DOHH2 (cell line): ENCODE measurements around the gene PIP4K2A.

Experiments used
- H3F3A ChIP-seq: fragments of 200-600 bp; sonication (generic), shearing (Covaris generic); 2 replicates; pipeline ENCODE4 v1.6.0; 2016; ENCODE audit warnings: antibody characterized with exemption, mild to moderate bottlenecking; ENCODE audit not compliant: control insufficient read depth, insufficient read depth
- H3K27ac ChIP-seq: fragments of 200-600 bp; sonication (generic); 2 replicates; pipeline ENCODE4 v1.5.1; 2014; ENCODE audit warnings: low read depth, mild to moderate bottlenecking, low read length, moderate library complexity
- H3K27me3 ChIP-seq: fragments of 200-600 bp; sonication (generic); 2 replicates; pipeline ENCODE4 v1.6.1; 2014; ENCODE audit warnings: mild to moderate bottlenecking, low read length, mixed read lengths; ENCODE audit not compliant: control insufficient read depth
- H3K36me3 ChIP-seq: fragments of 200-600 bp; sonication (generic); 2 replicates; pipeline ENCODE4 v1.6.1; 2014; ENCODE audit warnings: mild to moderate bottlenecking, low read length, moderate library complexity, mixed read lengths; ENCODE audit not compliant: control insufficient read depth
- H3K4me1 ChIP-seq: fragments of 200-600 bp; sonication (generic); 2 replicates; pipeline ENCODE4 v1.6.1; 2014; ENCODE audit warnings: mild to moderate bottlenecking, low read length, mixed read lengths; ENCODE audit not compliant: control insufficient read depth
- H3K4me2 ChIP-seq: fragments of 200-600 bp; sonication (generic); 2 replicates; pipeline ENCODE4 v1.6.0; 2014; ENCODE audit warnings: mild to moderate bottlenecking, low read length, moderate library complexity
- H3K4me3 ChIP-seq: fragments of 200-600 bp; sonication (generic); 2 replicates; pipeline ENCODE4 v1.5.1; 2014; ENCODE audit warnings: mild to moderate bottlenecking, low read length, mixed read lengths
- H3K79me2 ChIP-seq: fragments of 200-600 bp; sonication (generic); 2 replicates; pipeline ENCODE4 v1.6.1; 2014; ENCODE audit warnings: mild to moderate bottlenecking, low read length, mixed read lengths; ENCODE audit not compliant: control insufficient read depth
- H3K9me2 ChIP-seq: fragments of 200-600 bp; sonication (generic); replicated peaks from 2 replicates; pipeline ENCODE4 v1.6.1; 2014; ENCODE audit warnings: mild to moderate bottlenecking, low read length, mixed read lengths; ENCODE audit not compliant: control insufficient read depth
- H3K9me3 ChIP-seq: fragments of 200-600 bp; sonication (generic); 2 replicates; pipeline ENCODE4 v1.6.1; 2014; ENCODE audit warnings: antibody characterized with exemption, low read length, mixed read lengths; ENCODE audit not compliant: control insufficient read depth, insufficient read depth
- H4K20me1 ChIP-seq: fragments of 200-600 bp; sonication (generic); 2 replicates; pipeline ENCODE4 v1.6.0; 2014; ENCODE audit warnings: low read depth, mild to moderate bottlenecking, antibody characterized with exemption, low read length, moderate library complexity; ENCODE audit not compliant: control insufficient read depth, insufficient read depth
- CTCF ChIP-seq: fragments of 200-600 bp; sonication (generic); IDR thresholded peaks from one replicate; pipeline ENCODE4 v1.5.1; 2014; ENCODE audit warnings: antibody characterized with exemption, mild to moderate bottlenecking, low read depth, low read length; ENCODE audit not compliant: poor library complexity, severe bottlenecking
- EZH2phosphoT487 ChIP-seq: fragments of 200-600 bp; sonication (generic); IDR thresholded peaks from 2 replicates; pipeline ENCODE4 v1.6.1; 2017; ENCODE audit warnings: borderline replicate concordance, mild to moderate bottlenecking, antibody characterized with exemption, low read length, moderate library complexity, mixed read lengths

Gene PIP4K2A

GRCh38 chr10:22631185-22631584 is 83.2 kb downstream of the PIP4K2A start:
- peak overlapping the region; percentile 86 for H3K4me2 ChIP-seq
- H3K27ac ChIP-seq, result no peak overlapping the region
- H3K4me3 ChIP-seq, result peak overlapping the region; percentile 64

DNA sequence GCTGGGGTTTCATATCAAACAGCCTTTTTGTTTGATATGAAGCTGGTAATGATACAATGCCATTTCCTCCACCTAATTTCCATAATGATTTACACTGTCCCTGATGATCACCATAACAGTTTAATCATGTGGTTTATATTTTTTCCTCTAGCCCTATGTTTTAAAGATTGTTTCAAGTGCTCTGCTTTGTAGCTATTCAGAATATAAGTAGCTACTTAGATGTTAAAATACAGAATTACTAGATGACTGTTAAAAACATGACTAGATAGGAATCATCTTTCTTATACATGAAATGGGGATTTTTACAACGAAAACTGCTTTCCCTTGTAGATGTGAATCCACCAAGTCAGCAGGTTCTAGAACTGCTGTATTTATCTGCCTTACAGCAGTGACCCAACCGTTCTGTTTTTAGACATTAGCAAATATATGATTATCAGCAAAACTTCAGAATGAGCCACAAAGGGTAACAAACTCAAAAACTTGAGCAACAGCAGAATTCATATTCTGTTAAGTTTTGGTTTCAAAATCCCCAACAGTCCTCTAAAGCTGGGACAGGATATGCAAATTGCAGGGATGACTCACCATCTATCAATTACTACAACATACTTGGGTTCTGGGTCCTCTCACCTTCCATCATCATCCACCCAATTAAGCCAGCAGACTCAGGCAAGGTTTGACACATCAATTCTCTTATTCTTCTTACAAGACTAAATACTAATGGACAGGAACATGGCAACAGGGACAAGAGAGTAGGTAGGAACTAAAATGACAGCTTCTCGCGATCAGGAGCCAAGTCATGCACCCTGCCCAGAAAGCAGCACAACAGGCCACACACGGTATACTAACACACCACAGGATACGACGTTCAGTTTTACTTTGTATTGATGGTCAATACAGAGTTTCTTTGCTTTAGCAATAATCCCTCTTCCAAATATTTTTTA is 83.9 kb downstream of the PIP4K2A start:
- no peak for TF ChIP-seq CTCF
- no peak for TF ChIP-seq EZH2phosphoT487
- no peaks in the 10 kb centered on the region for H3K9me2 ChIP-seq
- H3K4me1 ChIP-seq, result peaks cover 58% of the 10 kb centered on the region
- no peaks in the 10 kb centered on the region for H3K9me3 ChIP-seq
- no peaks in the 10 kb centered on the region for H3K27me3 ChIP-seq
- H3K36me3 ChIP-seq, result no peaks in the 10 kb centered on the region
- peak overlapping the region; percentile 64 for H3K4me3 ChIP-seq
- peak overlapping the region; percentile 86 for H3K4me2 ChIP-seq
- H4K20me1 ChIP-seq, result 0 out of 2 replicates have a peak, but pooled peaks cover 4% of the 10 kb centered on the region
- H3K27ac ChIP-seq, result peak overlapping the region; percentile 50
- H3K79me2 ChIP-seq, result peaks cover 97% of the 10 kb centered on the region
- 0 out of 2 replicates have a peak, but pooled peaks cover 2% of the 10 kb centered on the region for H3F3A ChIP-seq

More at GRCh38 chr10:22631185-22631584, 83.2 kb downstream of the PIP4K2A start:
- Histone ChIP-seq H4K20me1 (0 out of 2 replicates have a peak, but pooled peaks cover 4% of the 10 kb centered on the region), H3F3A (0 out of 2 replicates have a peak, but pooled peaks cover 2% of the 10 kb centered on the region), H3K79me2 (peaks cover 96% of the 10 kb centered on the region), H3K4me1 (peaks cover 64% of the 10 kb centered on the region), H3K9me3 (no peaks in the 10 kb centered on the region), H3K9me2 (no peaks in the 10 kb centered on the region), H3K36me3 (no peaks in the 10 kb centered on the region), H3K27me3 (no peaks in the 10 kb centered on the region)
- no peak for TF ChIP-seq EZH2phosphoT487
- TF ChIP-seq CTCF, result no peak

DNA sequence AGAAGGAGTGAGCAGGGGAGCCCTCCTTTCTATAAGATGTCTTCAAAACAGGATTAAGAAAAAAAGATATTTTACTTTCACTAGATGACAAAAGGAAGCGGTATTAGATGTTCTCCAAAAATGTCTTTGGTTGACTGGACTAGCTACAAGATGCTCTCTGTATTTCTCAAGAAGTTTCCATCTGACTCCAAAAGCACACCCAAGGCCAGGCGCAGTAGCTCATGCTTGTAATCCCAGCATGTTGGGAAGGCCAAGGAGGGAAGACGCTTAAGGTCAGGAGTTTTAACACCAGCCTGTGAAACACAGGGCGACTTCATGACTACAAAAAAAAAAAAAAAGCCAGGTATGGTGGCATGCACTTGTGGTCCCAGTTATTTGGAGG is 84.5 kb downstream of the PIP4K2A start:
- H3K79me2 ChIP-seq, result peaks cover 95% of the 10 kb centered on the region
- H3K27ac ChIP-seq, result no peak overlapping the region; the same call in 1 of the 2 replicates

More for the DNA sequence above, 84.5 kb downstream of the PIP4K2A start:
- no peak for TF ChIP-seq EZH2phosphoT487
- no peak for TF ChIP-seq CTCF
- Histone ChIP-seq H3K36me3 (no peaks in the 10 kb centered on the region), H3K27me3 (no peaks in the 10 kb centered on the region), H4K20me1 (0 out of 2 replicates have a peak, but pooled peaks cover 4% of the 10 kb centered on the region), H3K9me3 (no peaks in the 10 kb centered on the region), H3F3A (peaks cover under 1% of the 10 kb centered on the region; the same call in 1 of the 2 replicates), H3K4me2 (peak overlapping the region; percentile 86), H3K4me3 (peak overlapping the region; percentile 64), H3K4me1 (peaks cover 56% of the 10 kb centered on the region), H3K9me2 (no peaks in the 10 kb centered on the region)
